GM23338 (cell line): ENCODE measurements around the gene GPNMB. TPM values are rescaled to one million over a fixed set of nuclear protein-coding genes. Genes with fewer than 3 reads are reported as not detected.

Experiments
- ATAC-seq: fragments of 200-7000 bp; cut with Tn5 transposase; 3 replicates; pipeline ENCODE4 v1.9.1; 2020
- DNase-seq: peaks from one replicate; pipeline ENCODE4 v3.0.0-alpha.2; 2015; ENCODE audit warnings: low spot score
- H2AFZ ChIP-seq: fragments of 200-600 bp; sonication (generic); 2 replicates; pipeline ENCODE4 v1.8.0; 2016; ENCODE audit warnings: antibody characterized with exemption, mild to moderate bottlenecking, moderate library complexity
- H3F3A ChIP-seq: fragments of 200-600 bp; sonication (generic); replicated peaks from 2 replicates; pipeline ENCODE4 v1.8.0; 2017; ENCODE audit warnings: antibody characterized with exemption, mixed run types, low read depth
- H3K27ac ChIP-seq: fragments of 200-600 bp; sonication (generic); 2 replicates; pipeline ENCODE4 v1.6.1; 2016; ENCODE audit warnings: low read depth
- H3K27me3 ChIP-seq: fragments of 200-600 bp; sonication (generic); 2 replicates; pipeline ENCODE4 v1.8.0; 2016; ENCODE audit warnings: mild to moderate bottlenecking, mixed run types, moderate library complexity; ENCODE audit not compliant: insufficient read depth
- H3K36me3 ChIP-seq: fragments of 200-600 bp; sonication (generic); 2 replicates; pipeline ENCODE4 v1.8.0; 2016; ENCODE audit warnings: mild to moderate bottlenecking; ENCODE audit not compliant: insufficient read depth
- H3K4me1 ChIP-seq: fragments of 200-600 bp; sonication (generic); 2 replicates; pipeline ENCODE4 v1.8.0; 2016; ENCODE audit warnings: mild to moderate bottlenecking, moderate library complexity; ENCODE audit not compliant: insufficient read depth
- H3K4me2 ChIP-seq: fragments of 200-600 bp; sonication (generic); 2 replicates; pipeline ENCODE4 v1.7.1; 2017; ENCODE audit warnings: mixed run types
- H3K4me3 ChIP-seq: fragments of 200-600 bp; sonication (generic); 2 replicates; pipeline ENCODE4 v1.6.1; 2016; ENCODE audit warnings: mixed run types
- H3K79me2 ChIP-seq: fragments of 200-600 bp; sonication (generic); replicated peaks from 2 replicates; pipeline ENCODE4 v1.8.0; 2017; ENCODE audit warnings: mild to moderate bottlenecking; ENCODE audit not compliant: insufficient read depth
- H3K9me2 ChIP-seq: fragments of 200-600 bp; sonication (generic); 2 replicates; pipeline ENCODE4 v1.8.0; 2017; ENCODE audit not compliant: insufficient read depth
- H4K20me1 ChIP-seq: fragments of 200-600 bp; sonication (generic); replicated peaks from 2 replicates; pipeline ENCODE4 v1.8.0; 2017; ENCODE audit warnings: mild to moderate bottlenecking; ENCODE audit not compliant: insufficient read depth
- H3K27ac Mint-ChIP-seq: 2 replicates; pipeline ENCODE4 v1.8.0; 2020; ENCODE audit warnings: inconsistent platforms, mild to moderate bottlenecking, moderate library complexity, mixed read lengths
- H3K27me3 Mint-ChIP-seq: 3 replicates; pipeline ENCODE4 v1.8.0; 2022; ENCODE audit warnings: low read depth, mild to moderate bottlenecking, moderate library complexity, mixed read lengths, inconsistent platforms; ENCODE audit not compliant: insufficient read depth, poor library complexity
- H3K36me3 Mint-ChIP-seq: 3 replicates; pipeline ENCODE4 v1.8.0; 2021; ENCODE audit warnings: low read depth, mild to moderate bottlenecking, inconsistent platforms, moderate library complexity, mixed read lengths
- H3K4me1 Mint-ChIP-seq: 3 replicates; pipeline ENCODE4 v1.8.0; 2020; ENCODE audit warnings: mild to moderate bottlenecking, inconsistent platforms, mixed read lengths
- H3K4me3 Mint-ChIP-seq: 3 replicates; pipeline ENCODE4 v1.8.0; 2021; ENCODE audit warnings: moderate library complexity, mild to moderate bottlenecking, inconsistent platforms, mixed read lengths
- H3K9me3 Mint-ChIP-seq: 3 replicates; pipeline ENCODE4 v1.8.0; 2020; ENCODE audit warnings: moderate library complexity, mild to moderate bottlenecking, inconsistent platforms, mixed read lengths
- CTCF ChIP-seq, 2 experiments: fragments of 200-600 bp in 1 of 2; sonication (generic) in 1 of 2; conservative IDR thresholded peaks; 2 replicates each; pipeline versions ENCODE4 v1.5.1 to v1.6.1; 2016 to 2017; ENCODE audit warnings: antibody characterized with exemption in 2 of 2, low read depth in 2 of 2, mild to moderate bottlenecking in 2 of 2, moderate library complexity in 1 of 2
- ETS1 ChIP-seq: IDR thresholded peaks from 2 replicates; pipeline ENCODE4 v1.6.1; 2016; ENCODE audit warnings: antibody characterized with exemption
- EZH2phosphoT487 ChIP-seq: fragments of 200-600 bp; sonication (generic); IDR thresholded peaks from one replicate; pipeline ENCODE4 v1.8.1; 2018; ENCODE audit warnings: antibody characterized with exemption; ENCODE audit not compliant: unreplicated experiment
- NANOG ChIP-seq: IDR thresholded peaks from 2 replicates; pipeline ENCODE4 v1.6.1; 2016; ENCODE audit warnings: antibody characterized with exemption, borderline replicate concordance
- REST ChIP-seq: IDR thresholded peaks from one replicate; pipeline ENCODE4 v1.6.1; 2018; ENCODE audit warnings: antibody characterized with exemption; ENCODE audit not compliant: unreplicated experiment
- ZNF114 ChIP-seq: fragments of 250-450 bp; sonication (Bioruptor Pico); IDR thresholded peaks from 2 replicates; pipeline ENCODE4 v1.5.0; 2020; ENCODE audit warnings: mild to moderate bottlenecking, moderate library complexity
- polyA plus RNA-seq: library from polyadenylated mRNA; unstranded; fragments of >200 nt; fragmentation: Nextera tagmentation; extraction: Ambion mirVana; gene quantifications from 2 replicates; pipeline ENCODE4 v1.2.1, GENCODE V29; 2016
- total RNA-seq: library from RNA; depleted of rRNA; stranded (reverse); fragments of >200 nt; shearing (Covaris generic); gene quantifications from 2 replicates; pipeline ENCODE4 v1.2.3, GENCODE V29; 2014

The GPNMB gene
- total and polyA plus RNA-seq, 2 experiments from 2014 or later: 0.76 to 1.2 TPM

- Mint-ChIP-seq H3K4me1 (peaks cover 4% of the 10 kb centered on the region), H3K4me3 (no peak overlapping the region; the same call in 2 of the 3 replicates), H3K9me3 (no peaks in the 10 kb centered on the region), H3K27ac (no peak overlapping the region), H3K27me3 (peaks cover 2% of the 10 kb centered on the region), H3K36me3 (no peaks in the 10 kb centered on the region)
- ATAC-seq (no peak), DNase-seq (no peak)
- H3K4me3 ChIP-seq: no peak overlapping the region
- 0 out of 2 replicates have a peak, but pooled peaks cover 6% of the 10 kb centered on the region for H3F3A ChIP-seq
- H3K4me1 ChIP-seq: no peaks in the 10 kb centered on the region
- H3K9me2 ChIP-seq: no peaks in the 10 kb centered on the region
- H3K27ac ChIP-seq: no peak overlapping the region
- no peaks in the 10 kb centered on the region for H3K79me2 ChIP-seq
- no peaks in the 10 kb centered on the region for H4K20me1 ChIP-seq
- no peaks in the 10 kb centered on the region for H3K36me3 ChIP-seq
- H2AFZ ChIP-seq: no peak overlapping the region
- H3K27me3 ChIP-seq: no peaks in the 10 kb centered on the region
- TF ChIP-seq ZNF114: no peak
- TF ChIP-seq REST: no peak
- no peak for TF ChIP-seq ETS1
- no peak for TF ChIP-seq NANOG
- H3K4me2 ChIP-seq: no peak overlapping the region
Observed at GRCh38 chr7:23276947-23277346, 30.4 kb downstream of the GPNMB start.

- Histone ChIP-seq H3K27ac (no peak overlapping the region), H3K4me3 (no peak overlapping the region), H3K36me3 (no peaks in the 10 kb centered on the region), H3F3A (0 out of 2 replicates have a peak, but pooled peaks cover 6% of the 10 kb centered on the region), H2AFZ (no peak overlapping the region), H3K9me2 (no peaks in the 10 kb centered on the region), H3K79me2 (no peaks in the 10 kb centered on the region), H3K4me1 (no peaks in the 10 kb centered on the region), H3K4me2 (no peak overlapping the region), H3K27me3 (no peaks in the 10 kb centered on the region), H4K20me1 (no peaks in the 10 kb centered on the region)
- Mint-ChIP-seq H3K27me3 (peaks cover 2% of the 10 kb centered on the region), H3K36me3 (no peaks in the 10 kb centered on the region), H3K4me3 (no peak overlapping the region), H3K27ac (no peak overlapping the region), H3K4me1 (peaks cover 4% of the 10 kb centered on the region), H3K9me3 (no peaks in the 10 kb centered on the region)
- ATAC-seq (peak; percentile 60), DNase-seq (peak; percentile 90)
- TF ChIP-seq CTCF (conservative IDR thresholded peaks at IDR 0.05; ENCODE audit: low read depth in 2 of 2): peak; percentile 80 to 89
- no peak for TF ChIP-seq EZH2phosphoT487
- no peak for TF ChIP-seq ZNF114
Observed at GRCh38 chr7:23277359-23277989, 30.9 kb downstream of the GPNMB start.
